SK-N-SH treated with all-trans-retinoic acid at 6 μM for 48 hours (cell line): ENCODE data around the gene NTNG1.

Source experiments
- ARNTL ChIP-seq: fragments of 450-650 bp; formaldehyde crosslinking; IDR thresholded peaks from 2 replicates; pipeline ENCODE4 v1.5.0; 2020; ENCODE audit warnings: low read depth, mild to moderate bottlenecking, moderate library complexity, borderline replicate concordance
- OSR1 ChIP-seq: fragments of 250-450 bp; sonication (Bioruptor Pico); IDR thresholded peaks from 2 replicates; pipeline ENCODE4 v1.8.0; 2022; ENCODE audit warnings: moderate library complexity, mild to moderate bottlenecking, inconsistent platforms
- PATZ1 ChIP-seq: fragments of 250-450 bp; sonication (Bioruptor Pico); IDR thresholded peaks from 2 replicates; pipeline ENCODE4 v1.8.0; 2020; ENCODE audit warnings: mild to moderate bottlenecking, moderate library complexity, borderline replicate concordance
- ZFP30 ChIP-seq: fragments of 450-650 bp; formaldehyde crosslinking; IDR thresholded peaks from 2 replicates; pipeline ENCODE4 v1.5.0; 2022; ENCODE audit warnings: mild to moderate bottlenecking, moderate library complexity

DNA sequence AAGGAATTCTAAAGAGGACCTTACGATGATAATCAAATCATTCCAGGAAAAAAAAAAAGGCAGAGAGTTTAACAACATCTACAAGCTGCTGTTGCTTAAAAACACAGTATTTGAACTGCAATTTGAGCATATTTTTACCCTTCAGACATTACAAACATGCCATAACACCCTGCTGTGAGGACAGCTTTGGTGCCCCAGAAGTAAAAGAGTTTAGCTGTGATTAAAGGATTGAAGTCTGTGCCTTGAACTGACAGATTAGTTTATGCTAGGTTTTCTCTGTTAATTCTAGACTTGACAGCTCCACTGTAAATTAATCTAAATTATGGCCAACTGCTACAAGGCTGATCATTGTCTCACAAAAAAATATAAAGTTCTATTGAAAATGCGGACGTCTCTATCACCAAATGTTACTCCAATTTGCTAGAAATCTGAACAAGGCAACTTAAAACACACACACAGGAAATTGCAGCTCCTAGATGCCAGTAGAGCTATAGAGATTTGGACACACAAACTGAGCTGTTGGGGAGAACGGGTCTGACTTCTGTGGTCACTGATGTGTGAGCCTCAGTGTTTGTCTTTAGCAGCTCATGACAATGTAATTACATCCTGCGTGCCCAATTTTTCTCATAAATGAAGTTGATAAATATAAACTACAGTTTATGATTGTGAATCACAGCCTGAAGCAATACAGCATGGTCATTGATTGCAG, 217.9 kb downstream of the NTNG1 start:
- TF ChIP-seq ARNTL (CRISPR knock-in tag) (no peak), OSR1 (CRISPR knock-in tag) (no peak), PATZ1 (CRISPR knock-in tag) (no peak), ZFP30 (no peak)
